Glomerular visceral epithelial cell (primary cell): Measurements from ENCODE around the gene FGFBP1.
A peak's percentile ranks its signal among the peaks of the same experiment; 100 is the strongest.

Experiments
- DNase-seq: peaks from one replicate; pipeline ENCODE4 v3.0.0-alpha.2; 2016; ENCODE audit errors: extremely low spot score

The FGFBP1 gene

DNA sequence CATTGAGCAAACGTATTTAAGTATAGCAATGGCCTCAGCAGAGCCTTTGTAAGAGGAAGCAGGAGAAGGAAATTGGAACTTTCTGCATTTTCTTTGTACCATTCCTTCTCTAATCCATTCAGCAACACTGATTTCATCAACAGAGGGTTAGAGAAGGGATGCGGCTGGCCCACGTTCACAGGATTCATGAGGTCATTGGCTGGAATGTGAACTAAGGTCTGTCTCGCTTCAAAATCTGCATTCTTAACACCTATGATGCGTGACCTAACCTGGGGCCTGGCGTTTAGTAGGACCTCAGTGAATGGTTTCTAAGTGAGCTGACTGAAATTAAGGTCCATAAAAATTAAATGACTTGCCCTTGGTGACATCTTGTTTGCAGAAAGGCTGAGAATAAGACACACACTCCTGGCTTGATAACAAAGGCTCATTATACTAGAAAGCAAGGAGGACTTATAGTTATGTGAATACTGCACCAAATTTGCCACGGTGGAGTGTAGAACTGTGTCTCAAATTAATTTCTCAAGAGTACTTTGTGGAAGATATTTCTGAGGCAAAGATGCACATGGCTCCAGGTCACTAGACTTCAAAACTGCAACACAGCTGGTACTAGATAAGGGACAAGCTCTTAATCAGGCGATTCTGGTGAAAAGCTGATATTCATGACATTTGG is 25.4 kb downstream of the FGFBP1 start:
- DNase-seq = peak; percentile 88

- peak; percentile 62 for DNase-seq
Measured at GRCh38 chr4:15912236-15912635, 26.3 kb downstream of the FGFBP1 start.

GRCh38 chr4:15910155-15910940 is 28.2 kb downstream of the FGFBP1 start:
- DNase-seq = no peak

- DNase-seq = no peak
Measured at GRCh38 chr4:15907430-15907829, 31.1 kb downstream of the FGFBP1 start.

GRCh38 chr4:15906020-15906443 is 32.5 kb downstream of the FGFBP1 start:
- DNase-seq = peak; percentile 50

GRCh38 chr4:15902746-15903145 is 35.8 kb downstream of the FGFBP1 start:
- DNase-seq = no peak

DNA sequence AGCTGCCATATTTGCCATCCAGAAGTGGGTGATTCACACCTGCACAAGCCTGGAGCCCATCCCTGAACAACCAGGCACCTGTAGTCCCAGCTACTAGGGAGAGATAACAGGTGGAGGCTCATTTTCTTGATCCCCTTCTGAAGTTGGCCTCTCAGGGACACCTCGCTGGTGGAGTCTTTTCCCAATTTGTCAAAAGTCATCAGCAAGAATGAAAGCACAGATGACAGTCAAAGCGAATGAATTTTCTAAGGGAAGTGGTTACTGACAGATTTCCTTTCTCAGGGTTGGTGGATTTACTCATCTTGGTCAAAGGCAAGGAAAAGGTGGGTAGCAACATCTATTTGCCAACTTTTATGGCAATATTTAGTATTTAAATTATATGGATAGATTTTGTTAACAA is 36.5 kb downstream of the FGFBP1 start:
- DNase-seq = no peak

DNA sequence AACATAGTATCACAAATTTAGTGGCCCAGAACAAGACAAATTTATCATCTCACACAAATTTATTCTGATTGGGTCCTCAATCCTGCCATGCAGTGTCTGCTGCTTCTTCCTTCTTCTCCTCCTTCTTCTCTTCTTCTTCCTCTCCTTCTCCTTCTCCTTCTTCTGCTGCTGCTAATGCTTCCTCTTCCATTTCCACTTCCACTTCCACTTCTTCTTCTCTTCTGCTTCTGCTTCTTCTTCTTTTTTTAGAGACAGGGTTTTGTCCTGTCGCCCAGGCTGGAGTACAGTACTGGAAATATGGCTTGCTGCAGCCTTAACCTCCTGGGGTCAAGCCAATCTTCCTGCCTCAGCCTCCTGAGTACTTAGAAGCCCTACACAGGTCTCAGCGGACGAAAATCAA is 37.5 kb downstream of the FGFBP1 start:
- no peak for DNase-seq

DNA sequence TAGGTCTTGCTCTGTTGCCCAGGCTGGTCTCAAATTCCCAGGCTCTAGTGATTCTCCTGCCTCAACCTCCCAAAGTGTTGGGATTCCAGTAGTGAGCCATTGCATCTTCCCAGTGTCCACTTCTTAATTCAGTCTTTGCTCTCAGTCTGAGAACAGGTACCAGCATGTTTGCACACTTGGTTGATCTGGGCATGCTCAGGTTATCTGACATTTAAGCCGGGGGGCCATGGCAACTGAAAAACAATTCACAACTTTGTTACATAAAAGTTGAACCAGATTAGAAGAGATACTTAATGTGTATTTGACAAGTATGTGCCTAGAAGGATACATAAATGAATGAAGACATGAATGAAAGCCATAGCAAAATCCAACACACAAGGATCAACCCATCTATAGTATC is 39.0 kb downstream of the FGFBP1 start:
- DNase-seq = no peak

GRCh38 chr4:15898902-15899301 is 39.6 kb downstream of the FGFBP1 start:
- DNase-seq = no peak

GRCh38 chr4:15897577-15897976 is 41.0 kb downstream of the FGFBP1 start:
- no peak for DNase-seq

- DNase-seq = no peak
Measured at GRCh38 chr4:15894921-15895916, 43.3 kb downstream of the FGFBP1 start.

- no peak for DNase-seq
Measured at GRCh38 chr4:15894393-15894792, 44.1 kb downstream of the FGFBP1 start.

- peak; percentile 95 for DNase-seq
Measured at GRCh38 chr4:15893962-15894361, 44.6 kb downstream of the FGFBP1 start.

DNA sequence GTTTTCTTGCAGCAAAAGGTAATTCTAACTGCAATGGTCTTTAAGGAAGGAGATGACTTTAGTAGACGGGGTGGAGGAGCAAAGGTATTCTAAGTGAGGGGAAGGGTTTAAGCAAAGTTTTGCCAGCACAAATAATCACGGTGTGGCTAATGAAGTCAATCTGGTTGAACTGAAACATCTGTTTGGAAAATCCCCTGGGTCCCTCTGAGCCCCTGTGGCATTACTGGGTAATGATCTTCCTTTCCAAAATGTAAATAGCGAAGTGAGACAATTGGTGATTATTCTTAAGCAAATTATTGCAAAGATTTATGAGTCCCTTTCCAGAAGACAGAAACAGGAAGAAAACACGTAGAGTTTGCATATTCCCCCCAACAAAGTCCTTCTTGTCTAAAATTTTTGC is 47.2 kb downstream of the FGFBP1 start:
- DNase-seq = no peak

DNA sequence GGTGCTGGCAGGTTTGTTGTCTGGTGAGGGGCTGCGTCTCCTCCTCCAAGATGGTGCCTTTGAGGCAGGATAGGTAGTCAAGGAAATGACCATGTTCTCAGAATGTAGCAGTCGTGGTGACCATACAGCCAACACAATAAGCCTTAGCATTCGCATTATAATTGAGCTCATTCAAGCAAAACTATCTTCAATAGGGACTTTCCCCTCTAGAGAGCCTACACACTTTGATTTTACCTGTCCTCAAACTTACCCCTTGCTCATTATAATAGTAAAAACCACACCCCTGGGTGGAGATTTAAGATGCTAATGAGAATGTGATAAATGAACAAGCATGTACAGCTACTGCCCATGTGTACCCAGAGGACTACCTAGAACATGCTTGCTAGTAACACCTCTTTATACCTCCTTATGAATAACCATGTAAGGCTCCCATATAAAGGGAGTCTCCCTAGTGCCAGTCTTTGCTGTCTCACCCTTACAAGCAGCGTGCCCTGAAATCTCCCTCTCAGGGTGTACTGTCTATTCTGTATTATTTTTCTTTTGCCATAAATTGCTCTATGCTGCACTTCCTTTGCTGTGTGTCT is 48.2 kb downstream of the FGFBP1 start:
- DNase-seq = no peak

GRCh38 chr4:15888515-15888914 is 50.0 kb downstream of the FGFBP1 start:
- DNase-seq = no peak
